Spinal cord (tissue), 4 donors: Measurements from ENCODE around the gene QPCTL. TPM values are rescaled to one million over a fixed set of nuclear protein-coding genes. Genes with fewer than 3 reads are reported as not detected.
A peak's percentile ranks its signal among the peaks of the same experiment; 100 is the strongest.

ENCODE experiments used
- polyA plus RNA-seq, 2 donors: library from polyadenylated mRNA; unstranded; fragments of 120-200 nt; gene quantifications; one replicate each; pipeline ENCODE4 v1.2.1, GENCODE V29; 2013; ENCODE audit not compliant: insufficient read length in 2 of 2
- small RNA-seq: library from RNA; depleted of rRNA; stranded (forward); fragments of <200 nt; gene quantifications from one replicate; pipeline ENCODE3, GENCODE V24; 2014; ENCODE audit warnings: low replicate concordance
- total RNA-seq, 2 donors: library from RNA; depleted of rRNA in 1 of 2; stranded (reverse); fragments of 120-200 nt in 1 of 2; fragments of >200 nt in 1 of 2; gene quantifications; one replicate each; pipeline versions ENCODE4 v1.2.3 to v1.2.4, GENCODE V29; 2013 to 2014

Gene QPCTL
- total and polyA plus RNA-seq, 4 donors, result 4.3 to 16.8 (median 8.4) TPM

Small RNA genes lying within 50 kb of the gene (small RNA-seq; reads per million reads assigned to genes)
- gene MIR642A, result 0.06 reads per million
- gene RN7SL836P, result 0.37 reads per million, percentile 41 among the genes with 10 or more reads in this experiment

Other genes with a start within 250 kb of the QPCTL start
- 10 to 100 TPM; 11.5 to 85.8 TPM for gene FOSB, start 224.7 kb upstream of the QPCTL start, total RNA-seq
- 10 to 100 TPM in 1 of 2 donors, 1 to 10 TPM in 1; 5.9 to 66.5 TPM for gene FOSB, start 224.7 kb upstream of the QPCTL start, polyA plus RNA-seq
- 10 to 100 TPM; 15.7 to 30.5 TPM for gene RTN2, start 195.6 kb upstream of the QPCTL start, total RNA-seq
- gene RTN2, start 195.6 kb upstream of the QPCTL start, polyA plus RNA-seq, result 10 to 100 TPM; 62.5 to 68.2 TPM
- gene PPM1N, start 194.2 kb upstream of the QPCTL start, total RNA-seq, result 1 to 10 TPM in 1 of 2 donors, under 1 TPM in 1; 0.79 to 1.5 TPM
- 1 to 10 TPM; 1.8 to 2.1 TPM for gene PPM1N, start 194.2 kb upstream of the QPCTL start, polyA plus RNA-seq
- 10 to 100 TPM; 19.6 to 35.8 TPM for gene VASP, start 185.2 kb upstream of the QPCTL start, total RNA-seq
- 10 to 100 TPM; 34.1 to 34.9 TPM for gene VASP, start 185.2 kb upstream of the QPCTL start, polyA plus RNA-seq
- 1 to 10 TPM; 3.9 to 5.8 TPM for gene OPA3, start 107.9 kb upstream of the QPCTL start, total RNA-seq
- 10 to 100 TPM in 1 of 2 donors, 1 to 10 TPM in 1; 9.3 to 11.0 TPM for gene OPA3, start 107.9 kb upstream of the QPCTL start, polyA plus RNA-seq
- gene GPR4, start 90.5 kb upstream of the QPCTL start, total RNA-seq, result 1 to 10 TPM in 1 of 2 donors, under 1 TPM in 1; 0.30 to 1.2 TPM
- 1 to 10 TPM; 1.7 to 3.1 TPM for gene GPR4, start 90.5 kb upstream of the QPCTL start, polyA plus RNA-seq
- 10 to 100 TPM; 37.6 to 92.6 TPM for gene EML2, start 53.3 kb upstream of the QPCTL start, total RNA-seq
- gene EML2, start 53.3 kb upstream of the QPCTL start, polyA plus RNA-seq, result 100 to 1,000 TPM; 107 to 135 TPM
- under 1 TPM; 0.30 to 0.55 TPM for gene GIPR, start 24.4 kb upstream of the QPCTL start, total RNA-seq
- gene GIPR, start 24.4 kb upstream of the QPCTL start, polyA plus RNA-seq, result 1 to 10 TPM; 1.4 to 1.9 TPM
- 100 to 1,000 TPM; 170 to 393 TPM for gene SNRPD2, start 713 bp upstream of the QPCTL start, total RNA-seq
- 100 to 1,000 TPM; 251 to 270 TPM for gene SNRPD2, start 713 bp upstream of the QPCTL start, polyA plus RNA-seq
- 10 to 100 TPM in 1 of 2 donors, 1 to 10 TPM in 1; 3.5 to 11.0 TPM for gene FBXO46, start 38.2 kb downstream of the QPCTL start, total RNA-seq
- gene FBXO46, start 38.2 kb downstream of the QPCTL start, polyA plus RNA-seq, result 10 to 100 TPM; 11.4 to 13.6 TPM
- gene MEIOSIN, start 40.8 kb downstream of the QPCTL start, total RNA-seq, result not detected
- gene MEIOSIN, start 40.8 kb downstream of the QPCTL start, polyA plus RNA-seq, result not detected
- gene SIX5, start 76.6 kb downstream of the QPCTL start, total RNA-seq, result 10 to 100 TPM in 1 of 2 donors, 1 to 10 TPM in 1; 4.1 to 20.2 TPM
- 10 to 100 TPM; 11.2 to 17.5 TPM for gene SIX5, start 76.6 kb downstream of the QPCTL start, polyA plus RNA-seq
- gene DMPK, start 89.8 kb downstream of the QPCTL start, total RNA-seq, result 10 to 100 TPM; 16.5 to 35.4 TPM
- 100 to 1,000 TPM; 113 to 155 TPM for gene DMPK, start 89.8 kb downstream of the QPCTL start, polyA plus RNA-seq
- 10 to 100 TPM; 27.0 to 42.7 TPM for gene DMWD, start 100.2 kb downstream of the QPCTL start, total RNA-seq
- 100 to 1,000 TPM in 1 of 2 donors, 10 to 100 TPM in 1; 82.9 to 101 TPM for gene DMWD, start 100.2 kb downstream of the QPCTL start, polyA plus RNA-seq
- under 1 TPM in 1 of 2 donors, not detected in 1; 0.11 TPM for gene RSPH6A, start 122.6 kb downstream of the QPCTL start, total RNA-seq
- under 1 TPM in 1 of 2 donors, not detected in 1; 0.09 TPM for gene RSPH6A, start 122.6 kb downstream of the QPCTL start, polyA plus RNA-seq
- 10 to 100 TPM; 23.2 to 39.6 TPM for gene SYMPK, start 170.5 kb downstream of the QPCTL start, total RNA-seq
- 10 to 100 TPM; 51.4 to 63.9 TPM for gene SYMPK, start 170.5 kb downstream of the QPCTL start, polyA plus RNA-seq
- gene FOXA3, start 171.7 kb downstream of the QPCTL start, total RNA-seq, result not detected
- not detected for gene FOXA3, start 171.7 kb downstream of the QPCTL start, polyA plus RNA-seq
- 10 to 100 TPM; 18.7 to 28.1 TPM for gene IRF2BP1, start 193.5 kb downstream of the QPCTL start, total RNA-seq
- gene IRF2BP1, start 193.5 kb downstream of the QPCTL start, polyA plus RNA-seq, result 10 to 100 TPM; 32.1 to 34.0 TPM
- gene MYPOP, start 209.9 kb downstream of the QPCTL start, total RNA-seq, result 1 to 10 TPM; 1.3 to 2.5 TPM
- gene MYPOP, start 209.9 kb downstream of the QPCTL start, polyA plus RNA-seq, result 10 to 100 TPM; 10.9 to 13.6 TPM
- gene NANOS2, start 222.1 kb downstream of the QPCTL start, total RNA-seq, result under 1 TPM in 1 of 2 donors, not detected in 1; 0.11 TPM
- gene NANOS2, start 222.1 kb downstream of the QPCTL start, polyA plus RNA-seq, result under 1 TPM; 0.15 to 0.21 TPM